ENCODE results near the gene KIF9.

DNA sequence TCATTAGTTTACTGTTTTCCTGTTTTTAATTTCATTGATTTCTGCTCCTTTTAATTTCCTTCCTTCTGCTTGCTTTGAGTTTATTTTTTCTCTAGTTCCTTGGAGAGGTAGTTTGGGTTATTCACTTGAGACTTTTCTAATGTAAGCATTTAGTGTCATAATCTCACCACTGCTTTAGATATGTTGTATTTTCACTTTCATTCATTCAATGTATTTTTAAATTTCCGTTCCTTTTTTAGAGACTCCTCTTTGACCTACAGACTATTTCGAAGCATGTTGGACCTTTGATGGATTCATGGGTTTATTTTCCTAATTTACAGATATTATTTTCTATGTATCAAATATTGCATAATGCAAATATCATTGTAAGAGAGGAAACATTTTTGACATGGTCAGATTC lies 23.4 kb upstream of the KIF9 start:
- TF ChIP-seq POLR2AphosphoS5 (IDR thresholded peaks at IDR 0.05), result no peak
- TF ChIP-seq, protein P1, sequence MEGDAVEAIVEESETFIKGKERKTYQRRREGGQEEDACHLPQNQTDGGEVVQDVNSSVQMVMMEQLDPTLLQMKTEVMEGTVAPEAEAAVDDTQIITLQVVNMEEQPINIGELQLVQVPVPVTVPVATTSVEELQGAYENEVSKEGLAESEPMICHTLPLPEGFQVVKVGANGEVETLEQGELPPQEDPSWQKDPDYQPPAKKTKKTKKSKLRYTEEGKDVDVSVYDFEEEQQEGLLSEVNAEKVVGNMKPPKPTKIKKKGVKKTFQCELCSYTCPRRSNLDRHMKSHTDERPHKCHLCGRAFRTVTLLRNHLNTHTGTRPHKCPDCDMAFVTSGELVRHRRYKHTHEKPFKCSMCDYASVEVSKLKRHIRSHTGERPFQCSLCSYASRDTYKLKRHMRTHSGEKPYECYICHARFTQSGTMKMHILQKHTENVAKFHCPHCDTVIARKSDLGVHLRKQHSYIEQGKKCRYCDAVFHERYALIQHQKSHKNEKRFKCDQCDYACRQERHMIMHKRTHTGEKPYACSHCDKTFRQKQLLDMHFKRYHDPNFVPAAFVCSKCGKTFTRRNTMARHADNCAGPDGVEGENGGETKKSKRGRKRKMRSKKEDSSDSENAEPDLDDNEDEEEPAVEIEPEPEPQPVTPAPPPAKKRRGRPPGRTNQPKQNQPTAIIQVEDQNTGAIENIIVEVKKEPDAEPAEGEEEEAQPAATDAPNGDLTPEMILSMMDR (IDR thresholded peaks at IDR 0.05), result no peak
